WTC11 (cell line): Measurements from ENCODE around the gene CHN1. TPM values are rescaled to one million over a fixed set of nuclear protein-coding genes. Genes with fewer than 3 reads are reported as not detected.

Experiments used
- ATAC-seq: fragments of 200-7000 bp; cut with Tn5 transposase; 2 replicates; pipeline ENCODE4 v1.10.0; 2021; ENCODE audit warnings: mild to moderate bottlenecking, moderate library complexity
- Bru-seq: library from RNA; stranded (reverse); fragments of 400-500 nt; gene quantifications from one replicate; lab custom pipeline; 2021; lab: Mats Ljungman, UMichigan
- CTCF ChIA-PET: fragments of 300-600 bp; sonication (Branson Sonifier 250); formaldehyde crosslinking; loops from one replicate; lab custom pipeline; 2021; ENCODE audit warnings: antibody characterized with exemption; lab: Charles Lee
- POLR2A ChIA-PET: fragments of 350-600 bp; sonication (Branson Sonifier 250); formaldehyde crosslinking; loops from one replicate; lab custom pipeline; 2021; ENCODE audit warnings: antibody characterized with exemption; lab: Charles Lee
- DNase-seq: peaks from one replicate; pipeline ENCODE4 v3.0.0; 2021; ENCODE audit warnings: low spot score
- H3K27ac Mint-ChIP-seq: 2 replicates; pipeline ENCODE4 v1.8.0; 2021; ENCODE audit warnings: mixed read lengths
- H3K27me3 Mint-ChIP-seq: 2 replicates; pipeline ENCODE4 v1.8.0; 2021; ENCODE audit warnings: low read depth, mild to moderate bottlenecking, moderate library complexity, mixed read lengths
- H3K36me3 Mint-ChIP-seq: 2 replicates; pipeline ENCODE4 v1.8.0; 2021; ENCODE audit warnings: mixed read lengths
- H3K4me1 Mint-ChIP-seq: 2 replicates; pipeline ENCODE4 v1.8.0; 2022; ENCODE audit warnings: mixed read lengths
- H3K4me3 Mint-ChIP-seq: 2 replicates; pipeline ENCODE4 v1.8.0; 2021; ENCODE audit warnings: mild to moderate bottlenecking, moderate library complexity, mixed read lengths
- H3K9me3 Mint-ChIP-seq: 2 replicates; pipeline ENCODE4 v1.8.0; 2021; ENCODE audit warnings: mixed read lengths
- CBFB ChIP-seq: sonication (generic); formaldehyde crosslinking; IDR thresholded peaks from 2 replicates; pipeline ENCODE4 v1.8.1; 2022; ENCODE audit warnings: mild to moderate bottlenecking, low read depth, missing genetic modification reagents
- CREB1 ChIP-seq: sonication (generic); formaldehyde crosslinking; IDR thresholded peaks from 2 replicates; pipeline ENCODE4 v1.8.0; 2023; ENCODE audit warnings: mild to moderate bottlenecking, missing genetic modification reagents
- CREM ChIP-seq: sonication (generic); formaldehyde crosslinking; IDR thresholded peaks from 2 replicates; pipeline ENCODE4 v1.8.1; 2022; ENCODE audit warnings: mild to moderate bottlenecking, missing genetic modification reagents, moderate library complexity
- CTCF ChIP-seq: fragments of 200-600 bp; IDR thresholded peaks from 2 replicates; pipeline ENCODE4 v1.8.0; 2022; ENCODE audit warnings: antibody characterized with exemption
- E2F4 ChIP-seq: sonication (generic); formaldehyde crosslinking; IDR thresholded peaks from 2 replicates; pipeline ENCODE4 v1.8.1; 2022; ENCODE audit warnings: low read depth, mild to moderate bottlenecking, moderate library complexity, missing genetic modification reagents, borderline replicate concordance
- ERG ChIP-seq: fragments of 250-450 bp; sonication (Bioruptor Pico); IDR thresholded peaks from 2 replicates; pipeline ENCODE4 v1.8.0; 2021; ENCODE audit warnings: mild to moderate bottlenecking
- ESRRA ChIP-seq: sonication (generic); formaldehyde crosslinking; IDR thresholded peaks from 2 replicates; pipeline ENCODE4 v1.8.1; 2022; ENCODE audit warnings: mild to moderate bottlenecking, missing genetic modification reagents, borderline replicate concordance
- HMGA2 ChIP-seq: fragments of 250-450 bp; sonication (Bioruptor Pico); IDR thresholded peaks from 2 replicates; pipeline ENCODE4 v1.4.0; 2021; ENCODE audit warnings: mild to moderate bottlenecking, moderate library complexity
- IRF2 ChIP-seq: sonication (generic); formaldehyde crosslinking; IDR thresholded peaks from 2 replicates; pipeline ENCODE4 v1.8.0; 2022; ENCODE audit warnings: low read depth, missing genetic modification reagents, borderline replicate concordance
- MAX ChIP-seq: sonication (generic); formaldehyde crosslinking; IDR thresholded peaks from 2 replicates; pipeline ENCODE4 v1.8.0; 2022; ENCODE audit warnings: mild to moderate bottlenecking, missing genetic modification reagents
- MLX ChIP-seq: sonication (generic); formaldehyde crosslinking; IDR thresholded peaks from 2 replicates; pipeline ENCODE4 v1.8.1; 2023; ENCODE audit warnings: mild to moderate bottlenecking, missing genetic modification reagents, moderate library complexity
- NFATC4 ChIP-seq: fragments of 250-450 bp; sonication (Bioruptor Pico); IDR thresholded peaks from 2 replicates; pipeline ENCODE4 v1.9.0; 2021; ENCODE audit warnings: mild to moderate bottlenecking
- OVOL2 ChIP-seq: fragments of 250-450 bp; sonication (Bioruptor Pico); IDR thresholded peaks from 2 replicates; pipeline ENCODE4 v1.9.0; 2021; ENCODE audit warnings: mild to moderate bottlenecking, borderline replicate concordance
- PRDM15 ChIP-seq: sonication (generic); formaldehyde crosslinking; IDR thresholded peaks from 2 replicates; pipeline ENCODE4 v1.8.0; 2022; ENCODE audit warnings: missing genetic modification reagents
- PRRX2 ChIP-seq: fragments of 250-450 bp; sonication (Bioruptor Pico); IDR thresholded peaks from 2 replicates; pipeline ENCODE4 v1.8.0; 2021; ENCODE audit warnings: mild to moderate bottlenecking
- SMAD3 ChIP-seq: sonication (generic); formaldehyde crosslinking; IDR thresholded peaks from 2 replicates; pipeline ENCODE4 v1.8.0; 2022; ENCODE audit warnings: missing genetic modification reagents, mild to moderate bottlenecking, borderline replicate concordance
- SOX15 ChIP-seq: fragments of 250-450 bp; sonication (Bioruptor Pico); IDR thresholded peaks from 2 replicates; pipeline ENCODE4 v1.9.0; 2021; ENCODE audit warnings: mild to moderate bottlenecking
- SP1 ChIP-seq: sonication (generic); formaldehyde crosslinking; conservative IDR thresholded peaks from 2 replicates; pipeline ENCODE4 v1.8.1; 2022; ENCODE audit warnings: missing genetic modification reagents
- TEAD1 ChIP-seq: sonication (generic); formaldehyde crosslinking; IDR thresholded peaks from 2 replicates; pipeline ENCODE4 v1.8.0; 2022; ENCODE audit warnings: mild to moderate bottlenecking, missing genetic modification reagents
- TP53 ChIP-seq: sonication (generic); formaldehyde crosslinking; IDR thresholded peaks from 2 replicates; pipeline ENCODE4 v1.8.1; 2023; ENCODE audit warnings: mild to moderate bottlenecking, missing genetic modification reagents
- USF1 ChIP-seq: sonication (generic); formaldehyde crosslinking; IDR thresholded peaks from 2 replicates; pipeline ENCODE4 v1.8.0; 2022; ENCODE audit warnings: mild to moderate bottlenecking, missing genetic modification reagents
- USF2 ChIP-seq: sonication (generic); formaldehyde crosslinking; IDR thresholded peaks from 2 replicates; pipeline ENCODE4 v1.8.1; 2023; ENCODE audit warnings: mild to moderate bottlenecking, missing genetic modification reagents, moderate library complexity
- ZNF232 ChIP-seq: sonication (generic); formaldehyde crosslinking; IDR thresholded peaks from 2 replicates; pipeline ENCODE4 v1.8.0; 2022; ENCODE audit warnings: mild to moderate bottlenecking, missing genetic modification reagents
- ZNF317 ChIP-seq: sonication (generic); formaldehyde crosslinking; IDR thresholded peaks from 2 replicates; pipeline ENCODE4 v1.8.1; 2023; ENCODE audit warnings: low read depth, mild to moderate bottlenecking, moderate library complexity, missing genetic modification reagents, borderline replicate concordance
- ZNF671 ChIP-seq: fragments of 250-450 bp; sonication (Bioruptor Pico); IDR thresholded peaks from 2 replicates; pipeline ENCODE4 v1.8.0; 2021; ENCODE audit warnings: mild to moderate bottlenecking
- long read RNA-seq, 3 experiments: library from RNA in 1 of 3; library from capped mRNA in 1 of 3; library from polyadenylated mRNA in 1 of 3; unstranded in 2 of 3; stranded (forward) in 1 of 3; transcript quantifications; one replicate each; pipeline ENCODE4 v2.0.0, GENCODE V29; 2021
- total RNA-seq: library from RNA; stranded (reverse); gene quantifications from 3 replicates; pipeline ENCODE4 v1.2.3, GENCODE V29; 2021

CHN1 gene
- total RNA-seq (26.1 to 30.0 TPM (median 28.0 TPM) in 3 replicates), Bru-seq, nascent RNA (percentile 79 among the genes with signal in this experiment)
- long read RNA-seq, experiment 1, transcript CHN1-201 (7 exons, 2,047 nt) = major isoform, 8 of 112 reads
- long read RNA-seq, experiment 1, transcript CHN1-205 (13 exons, 2,447 nt) = minor isoform, 5 of 112 reads
- long read RNA-seq, experiment 1, partial matches to known transcripts = 9 of 112 reads
- long read RNA-seq, experiment 1, other reads (novel, unspliced or antisense) = 87 of 112 reads
- long read RNA-seq, experiment 2, partial matches to known transcripts = 9 of 35 reads
- long read RNA-seq, experiment 2, other reads (novel, unspliced or antisense) = 20 of 35 reads
- long read RNA-seq, experiment 3, transcript CHN1-201 (7 exons, 2,047 nt) = major isoform, 9 of 34 reads
- long read RNA-seq, experiment 3, partial matches to known transcripts = 18 of 34 reads
- long read RNA-seq, experiment 3, other reads (novel, unspliced or antisense) = 6 of 34 reads

GRCh38 chr2:175004980-175005732 lies at the start of gene CHN1:
CHN1 (minus strand) TSS chr2:175005381; CDS start chr2:175004912, 469 bp downstream.
- ChIA-PET POLR2A (interaction anchor here (0.5 to 0.8 kb wide), 5 partner anchors 15 to 1770 kb away, joined by 3 to 5 read pairs (median 3); no protein-coding TSS in a partner anchor), CTCF (interaction anchor here (0.9 to 3.3 kb wide), 14 partner anchors 10 to 323 kb away, joined by 3 to 20 read pairs (median 4); no protein-coding TSS in a partner anchor)
- Mint-ChIP-seq H3K27ac (peak within 1 kb of the TSS; percentile 91), H3K36me3 (no peaks in the 10 kb centered on the region), H3K4me3 (peak within 1 kb of the TSS; percentile 89), H3K9me3 (no peaks in the 10 kb centered on the region), H3K4me1 (peaks cover 51% of the 10 kb centered on the region), H3K27me3 (no peaks in the 10 kb centered on the region)
- peak; percentile 81 for DNase-seq
- peak; percentile 79 for ATAC-seq
- TF ChIP-seq ZNF317 = no peak
- TF ChIP-seq MLX (CRISPR knock-in tag) = no peak
- peak; percentile 77; the same call in 1 of the 2 replicates for TF ChIP-seq E2F4 (CRISPR knock-in tag)
- TF ChIP-seq ZNF671 (CRISPR knock-in tag) = no peak
- TF ChIP-seq NFATC4 (CRISPR knock-in tag) = no peak
- TF ChIP-seq SOX15 (CRISPR knock-in tag) = no peak
- TF ChIP-seq PRDM15 (CRISPR knock-in tag) = no peak
- TF ChIP-seq TP53 (CRISPR knock-in tag) = no peak
- peak; percentile 33 for TF ChIP-seq TEAD1 (CRISPR knock-in tag)
- TF ChIP-seq SP1 (CRISPR knock-in tag) = no peak
- TF ChIP-seq CBFB (CRISPR knock-in tag) = no peak
- TF ChIP-seq USF1 (CRISPR knock-in tag) = no peak
- TF ChIP-seq ESRRA = peak; percentile 85; the same call in 1 of the 2 replicates
- TF ChIP-seq MAX (CRISPR knock-in tag) = peak; percentile 72; the same call in 1 of the 2 replicates
- TF ChIP-seq PRRX2 (CRISPR knock-in tag) = no peak
- no peak for TF ChIP-seq CREB1 (CRISPR knock-in tag)
- TF ChIP-seq SMAD3 (CRISPR knock-in tag) = 0 out of 2 replicates have a peak, but pooled peaks have one; percentile 59
- TF ChIP-seq CTCF = no peak
- TF ChIP-seq OVOL2 = no peak
- TF ChIP-seq CREM = peak; percentile 46
- no peak for TF ChIP-seq ZNF232 (CRISPR knock-in tag)
- TF ChIP-seq USF2 (CRISPR knock-in tag) = peak; percentile 31
- no peak for TF ChIP-seq IRF2 (CRISPR knock-in tag)
- no peak for TF ChIP-seq ERG (CRISPR knock-in tag)
- no peak for TF ChIP-seq HMGA2 (CRISPR knock-in tag)
